ENCODE measurements around the gene PCNX3. TPM values are rescaled to one million over a fixed set of nuclear protein-coding genes. Genes with fewer than 3 reads are reported as not detected.

The PCNX3 gene
- total RNA-seq, 1 donor, result 31.5 TPM

DNA sequence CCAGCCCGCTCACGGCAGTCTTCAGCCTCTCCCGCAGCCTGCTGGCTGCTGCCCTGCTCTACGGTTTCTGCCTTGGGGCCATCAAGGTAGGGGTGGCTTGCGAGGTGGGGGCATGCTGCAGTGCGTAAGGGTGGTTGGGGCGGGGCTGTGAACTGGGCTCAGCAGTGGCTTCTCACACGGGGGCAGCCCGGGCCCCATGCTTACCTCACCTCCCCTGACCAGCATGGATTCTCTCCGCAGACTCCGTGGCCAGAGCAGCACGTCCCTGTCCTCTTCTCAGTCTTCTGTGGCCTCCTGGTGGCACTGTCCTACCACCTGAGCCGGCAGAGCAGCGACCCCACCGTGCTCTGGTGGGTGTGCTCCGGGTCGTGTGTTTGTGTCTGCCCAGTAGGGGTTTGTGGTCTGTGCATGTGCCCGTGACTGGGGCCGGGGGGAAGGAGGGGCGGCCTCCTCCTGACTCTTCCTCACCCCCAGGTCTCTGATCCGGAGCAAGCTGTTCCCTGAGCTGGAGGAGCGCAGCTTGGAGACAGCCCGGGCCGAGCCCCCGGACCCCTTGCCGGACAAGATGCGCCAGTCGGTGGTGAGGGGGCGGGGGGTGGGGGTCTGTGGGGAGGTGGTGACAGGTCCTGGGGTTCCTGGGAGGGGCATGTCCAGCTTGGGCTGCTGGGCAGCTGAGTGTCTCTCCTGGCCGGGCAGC lies 9.5 kb downstream of the PCNX3 start:
- H3K4me3 ChIP-seq (ENCODE audit: low read depth, low read length), result no peak overlapping the region
- DNase-seq (ENCODE audit: low read depth), result no peak
- TF ChIP-seq, protein P1, sequence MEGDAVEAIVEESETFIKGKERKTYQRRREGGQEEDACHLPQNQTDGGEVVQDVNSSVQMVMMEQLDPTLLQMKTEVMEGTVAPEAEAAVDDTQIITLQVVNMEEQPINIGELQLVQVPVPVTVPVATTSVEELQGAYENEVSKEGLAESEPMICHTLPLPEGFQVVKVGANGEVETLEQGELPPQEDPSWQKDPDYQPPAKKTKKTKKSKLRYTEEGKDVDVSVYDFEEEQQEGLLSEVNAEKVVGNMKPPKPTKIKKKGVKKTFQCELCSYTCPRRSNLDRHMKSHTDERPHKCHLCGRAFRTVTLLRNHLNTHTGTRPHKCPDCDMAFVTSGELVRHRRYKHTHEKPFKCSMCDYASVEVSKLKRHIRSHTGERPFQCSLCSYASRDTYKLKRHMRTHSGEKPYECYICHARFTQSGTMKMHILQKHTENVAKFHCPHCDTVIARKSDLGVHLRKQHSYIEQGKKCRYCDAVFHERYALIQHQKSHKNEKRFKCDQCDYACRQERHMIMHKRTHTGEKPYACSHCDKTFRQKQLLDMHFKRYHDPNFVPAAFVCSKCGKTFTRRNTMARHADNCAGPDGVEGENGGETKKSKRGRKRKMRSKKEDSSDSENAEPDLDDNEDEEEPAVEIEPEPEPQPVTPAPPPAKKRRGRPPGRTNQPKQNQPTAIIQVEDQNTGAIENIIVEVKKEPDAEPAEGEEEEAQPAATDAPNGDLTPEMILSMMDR (IDR thresholded peaks at IDR 0.05; ENCODE audit: insufficient read depth, low read length), result no peak

DNA sequence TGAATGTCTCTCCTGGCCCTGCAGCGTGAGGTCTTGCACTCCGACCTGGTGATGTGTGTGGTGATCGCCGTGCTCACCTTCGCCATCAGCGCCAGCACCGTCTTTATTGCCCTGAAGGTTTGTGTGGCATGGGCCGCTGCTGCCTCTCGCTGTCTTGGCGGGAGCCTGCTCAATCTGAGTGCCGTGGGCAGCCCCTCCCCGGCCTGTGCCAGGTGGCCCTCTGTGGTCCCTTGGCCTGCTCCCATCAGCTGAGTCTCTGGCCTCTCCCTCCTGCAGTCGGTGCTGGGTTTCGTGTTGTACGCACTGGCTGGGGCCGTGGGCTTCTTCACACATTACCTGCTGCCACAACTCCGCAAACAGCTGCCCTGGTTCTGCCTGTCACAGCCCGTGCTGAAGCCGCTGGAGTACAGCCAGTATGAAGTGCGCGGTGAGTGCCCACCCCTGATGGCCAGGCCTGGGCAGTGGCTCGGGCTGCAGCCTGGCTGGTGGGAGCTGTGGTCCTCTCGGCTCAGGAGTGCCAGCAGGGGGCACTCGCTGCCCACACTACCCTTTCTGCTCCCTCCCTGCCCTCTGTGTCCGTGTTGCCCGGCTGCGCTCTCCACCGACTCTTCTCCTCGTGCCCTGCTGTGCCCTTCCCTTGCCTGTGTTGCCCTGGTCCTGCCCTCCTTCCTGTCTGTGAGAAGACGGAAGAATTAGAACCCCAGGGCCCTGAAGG lies 10.2 kb downstream of the PCNX3 start:
- no peak overlapping the region for H3K4me3 ChIP-seq (ENCODE audit: low read depth, low read length)
- TF ChIP-seq, protein P1 (IDR thresholded peaks at IDR 0.05; ENCODE audit: insufficient read depth, low read length), result peak; percentile 49
- peak; percentile 24 for DNase-seq (ENCODE audit: low read depth)

DNA sequence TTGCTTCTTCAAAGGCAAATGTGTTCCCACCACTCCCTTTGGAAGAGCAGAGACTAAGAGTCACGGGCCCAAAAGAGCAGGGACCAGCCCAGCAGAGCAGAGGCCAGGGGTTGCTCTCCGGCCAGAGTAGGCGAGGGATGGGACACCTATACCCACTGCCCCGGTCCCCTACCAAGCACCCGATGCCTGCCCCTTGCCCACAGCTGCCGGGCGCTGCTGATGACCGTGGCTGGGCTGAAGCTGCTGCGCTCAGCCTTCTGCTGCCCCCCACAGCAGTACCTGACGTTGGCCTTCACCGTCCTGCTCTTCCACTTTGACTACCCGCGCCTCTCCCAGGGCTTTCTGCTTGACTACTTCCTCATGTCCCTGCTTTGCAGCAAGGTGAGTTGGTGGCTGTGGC lies 11.6 kb downstream of the PCNX3 start:
- DNase-seq (ENCODE audit: low read depth), result no peak
- TF ChIP-seq, protein P1 (IDR thresholded peaks at IDR 0.05; ENCODE audit: insufficient read depth, low read length), result no peak
- no peak overlapping the region for H3K4me3 ChIP-seq (ENCODE audit: low read depth, low read length)

DNA sequence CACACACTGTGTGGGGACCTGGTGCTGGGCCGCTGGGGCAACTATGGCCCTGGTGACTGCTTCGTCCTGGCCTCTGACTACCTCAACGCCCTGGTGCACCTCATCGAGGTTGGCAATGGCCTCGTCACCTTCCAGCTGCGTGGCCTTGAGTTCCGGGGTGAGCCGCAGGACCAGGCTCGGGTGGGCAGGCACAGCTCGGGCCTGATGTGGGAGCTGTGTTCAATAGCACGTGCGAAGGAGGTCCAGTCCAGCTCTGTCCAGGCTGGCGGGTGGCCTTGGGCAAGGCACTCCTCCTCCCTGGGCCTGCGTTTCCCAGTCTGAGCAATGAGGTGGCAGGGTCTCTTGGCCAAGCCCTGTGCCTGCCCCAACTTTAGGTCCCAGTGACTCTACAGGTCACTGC lies 14.0 kb downstream of the PCNX3 start:
- DNase-seq (ENCODE audit: low read depth), result no peak
- H3K4me3 ChIP-seq (ENCODE audit: low read depth, low read length), result no peak overlapping the region
- TF ChIP-seq, protein P1 (IDR thresholded peaks at IDR 0.05; ENCODE audit: insufficient read depth, low read length), result no peak

DNA sequence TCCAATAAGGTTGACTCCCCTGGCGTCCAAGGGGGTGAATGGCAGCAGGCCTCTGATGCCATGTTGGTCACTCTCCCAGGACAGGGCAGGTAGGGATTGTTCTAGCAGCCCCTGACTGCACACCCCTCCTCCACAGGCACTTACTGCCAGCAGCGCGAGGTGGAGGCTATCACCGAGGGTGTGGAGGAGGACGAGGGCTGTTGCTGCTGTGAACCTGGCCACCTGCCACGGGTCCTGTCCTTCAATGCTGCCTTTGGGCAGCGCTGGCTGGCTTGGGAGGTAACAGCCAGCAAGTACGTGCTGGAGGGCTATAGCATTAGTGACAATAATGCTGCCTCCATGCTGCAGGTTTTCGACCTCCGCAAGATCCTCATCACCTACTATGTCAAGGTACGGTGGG lies 14.6 kb downstream of the PCNX3 start:
- no peak overlapping the region for H3K4me3 ChIP-seq (ENCODE audit: low read depth, low read length)
- no peak for DNase-seq (ENCODE audit: low read depth)
- TF ChIP-seq, protein P1 (IDR thresholded peaks at IDR 0.05; ENCODE audit: insufficient read depth, low read length), result no peak

DNA sequence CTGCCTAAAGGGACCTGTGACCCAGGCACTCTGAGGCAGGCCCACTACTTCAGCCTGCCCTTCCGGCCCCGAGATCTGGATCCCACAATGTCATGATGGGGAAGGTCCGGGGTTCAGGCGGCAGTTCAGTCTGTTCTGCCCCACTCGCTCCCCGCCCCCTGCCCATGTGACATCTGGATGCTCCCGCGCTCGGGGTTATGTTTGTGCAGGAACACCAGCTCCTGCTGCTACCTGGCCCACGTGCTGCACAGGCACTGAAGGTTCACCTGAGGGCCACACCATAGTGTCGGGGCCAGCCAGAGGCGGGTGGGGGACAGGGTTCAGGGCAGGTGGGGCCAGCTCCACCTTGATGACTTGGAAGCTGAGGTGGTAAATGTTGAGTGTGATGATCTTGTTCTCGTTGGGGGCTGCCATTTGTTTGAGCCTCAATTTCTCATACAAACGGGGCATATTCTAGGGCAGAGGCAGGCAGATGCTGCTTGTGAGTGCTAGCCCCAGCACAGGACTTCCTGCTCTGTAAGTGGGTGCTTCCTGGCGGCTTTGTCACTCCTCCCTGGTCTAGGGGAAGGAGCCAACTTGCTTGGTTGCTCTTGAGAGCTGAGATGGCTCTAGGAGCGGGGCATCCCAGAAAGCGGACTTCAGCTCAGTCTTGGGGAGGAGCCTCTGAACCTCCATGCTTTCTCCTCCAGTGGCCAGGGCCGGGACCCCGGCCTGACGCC lies 18.0 kb downstream of the PCNX3 start:
- TF ChIP-seq, protein P1 (IDR thresholded peaks at IDR 0.05; ENCODE audit: insufficient read depth, low read length), result no peak
- DNase-seq (ENCODE audit: low read depth), result no peak
- H3K4me3 ChIP-seq (ENCODE audit: low read depth, low read length), result no peak overlapping the region

Data from fibroblast of the aortic adventitia (primary cell).